H1 (cell line): ENCODE data around the gene LCA5L. TPM values are rescaled to one million over a fixed set of nuclear protein-coding genes. Genes with fewer than 3 reads are reported as not detected.

Experiments used
- CTCF ChIA-PET: fragments of 300-600 bp; sonication (Branson Sonifier 250); formaldehyde crosslinking; loops from one replicate; lab custom pipeline; 2021; ENCODE audit not compliant: partially characterized antibody; lab: Charles Lee
- POLR2A ChIA-PET: fragments of 300-600 bp; sonication (Branson Sonifier 250); formaldehyde crosslinking; loops from one replicate; lab custom pipeline; 2021; ENCODE audit warnings: inconsistent platforms; ENCODE audit not compliant: partially characterized antibody; lab: Charles Lee
- DNase-seq, 2 experiments: peaks; one replicate each; pipeline versions ENCODE4 v3.0.0 to v3.0.0-alpha.2; 2010 to 2022; ENCODE audit warnings: low spot score in 2 of 2, low read depth in 1 of 2, mixed read lengths in 1 of 2
- FAIRE-seq: peaks from 2 replicates; lab custom pipeline; 2011; peaks lifted over from hg19 to GRCh38; lab: Jason Lieb, UNC
- H2AFZ ChIP-seq: 2 replicates; pipeline ENCODE4 v1.8.1; 2012; ENCODE audit warnings: low read length, inconsistent platforms
- H2AK5ac ChIP-seq: 2 replicates; pipeline ENCODE4 v1.6.1; 2013; ENCODE audit warnings: low read depth, low read length
- H2BK120ac ChIP-seq: replicated peaks from 2 replicates; pipeline ENCODE3; 2013; ENCODE audit warnings: low read depth, low read length, inconsistent platforms
- H2BK12ac ChIP-seq: 2 replicates; pipeline ENCODE4 v1.6.1; 2013; ENCODE audit warnings: low read depth, low read length
- H2BK15ac ChIP-seq: 2 replicates; pipeline ENCODE4 v1.6.1; 2013; ENCODE audit warnings: low read length
- H2BK20ac ChIP-seq: 2 replicates; pipeline ENCODE4 v1.6.1; 2013; ENCODE audit warnings: low read length
- H2BK5ac ChIP-seq: 2 replicates; pipeline ENCODE4 v1.6.1; 2013; ENCODE audit warnings: low read depth, low read length
- H3K14ac ChIP-seq: 2 replicates; pipeline ENCODE4 v1.6.1; 2013; ENCODE audit warnings: inconsistent platforms; ENCODE audit not compliant: insufficient read length
- H3K18ac ChIP-seq: 2 replicates; pipeline ENCODE4 v1.6.1; 2013; ENCODE audit warnings: low read length; ENCODE audit errors: extremely low read depth
- H3K23ac ChIP-seq: 2 replicates; pipeline ENCODE4 v1.6.1; 2013; ENCODE audit warnings: inconsistent platforms; ENCODE audit not compliant: insufficient read length
- H3K23me2 ChIP-seq: 2 replicates; pipeline ENCODE4 v1.6.1; 2013; ENCODE audit warnings: low read depth, low read length
- H3K27ac ChIP-seq: 2 replicates; pipeline ENCODE4 v1.6.1; 2011; ENCODE audit warnings: low read depth, low read length, inconsistent platforms
- H3K27me3 ChIP-seq, 4 experiments: replicated peaks in 1 of 4; 1 replicate in 1 of 4; 2 replicates in 3 of 4; pipeline versions ENCODE4 v1.6.1 to v1.8.1; 2011 to 2013; ENCODE audit warnings: low read length in 3 of 4, mild to moderate bottlenecking in 3 of 4, inconsistent platforms in 2 of 4, mixed read lengths in 2 of 4, moderate library complexity in 1 of 4; ENCODE audit not compliant: control insufficient read depth in 3 of 4, insufficient read depth in 3 of 4; ENCODE audit errors: extremely low read depth in 1 of 4
- H3K36me3 ChIP-seq, 4 experiments: 2 replicates each; pipeline versions ENCODE4 v1.6.1 to v1.8.1; 2011 to 2013; ENCODE audit warnings: mild to moderate bottlenecking in 4 of 4, low read length in 3 of 4, moderate library complexity in 2 of 4, control low read depth in 1 of 4, inconsistent platforms in 1 of 4; ENCODE audit not compliant: insufficient read depth in 4 of 4, control insufficient read depth in 2 of 4
- H3K4ac ChIP-seq: replicated peaks from 2 replicates; pipeline ENCODE3; 2013; ENCODE audit warnings: low read length, low read depth, mixed read lengths, inconsistent platforms; ENCODE audit not compliant: insufficient read length
- H3K4me1 ChIP-seq, 4 experiments: replicated peaks in 1 of 4; 1 replicate in 1 of 4; 2 replicates in 3 of 4; pipeline versions ENCODE4 v1.6.1 to v1.8.1; 2011 to 2013; ENCODE audit warnings: low read length in 3 of 4, inconsistent platforms in 2 of 4, mixed read lengths in 1 of 4; ENCODE audit not compliant: insufficient read depth in 4 of 4, control insufficient read depth in 3 of 4
- H3K4me2 ChIP-seq, 2 experiments: 2 replicates each; pipeline versions ENCODE4 v1.6.1 to v1.8.1; 2011 to 2013; ENCODE audit warnings: low read depth in 2 of 2, low read length in 2 of 2, control low read depth in 1 of 2, inconsistent platforms in 1 of 2, mild to moderate bottlenecking in 1 of 2; ENCODE audit not compliant: insufficient read depth in 1 of 2
- H3K4me3 ChIP-seq, 4 experiments: fragments of 200-600, 300-600 bp in 1 of 4; sonication (generic), shearing (Covaris generic), sonication (Bioruptor Twin) in 1 of 4; 2 replicates each; pipeline versions ENCODE4 v1.5.1 to v1.8.1; 2011 to 2016; ENCODE audit warnings: low read length in 4 of 4, low read depth in 3 of 4, control low read depth in 2 of 4, inconsistent platforms in 2 of 4, mild to moderate bottlenecking in 2 of 4, mixed read lengths in 1 of 4, moderate library complexity in 1 of 4; ENCODE audit not compliant: insufficient read depth in 2 of 4; ENCODE audit errors: extremely low read depth in 1 of 4
- H3K56ac ChIP-seq: replicated peaks from 2 replicates; pipeline ENCODE3; 2013; ENCODE audit warnings: low read depth, mild to moderate bottlenecking, mixed read lengths, low read length, inconsistent platforms; ENCODE audit not compliant: insufficient read length
- H3K79me1 ChIP-seq: 2 replicates; pipeline ENCODE4 v1.6.1; 2013; ENCODE audit warnings: low read depth, low read length, control low read depth
- H3K79me2 ChIP-seq, 2 experiments: 2 replicates each; pipeline versions ENCODE4 v1.6.1 to v1.8.1; 2012 to 2013; ENCODE audit warnings: low read length in 2 of 2, mild to moderate bottlenecking in 2 of 2, inconsistent platforms in 1 of 2; ENCODE audit not compliant: insufficient read depth in 2 of 2, control insufficient read depth in 1 of 2
- H3K9ac ChIP-seq, 4 experiments: replicated peaks in 1 of 4; 1 replicate in 1 of 4; 2 replicates in 3 of 4; pipeline versions ENCODE4 v1.6.1 to v1.8.1; 2011 to 2013; ENCODE audit warnings: low read depth in 3 of 4, low read length in 3 of 4, control low read depth in 2 of 4, mild to moderate bottlenecking in 2 of 4, moderate library complexity in 2 of 4, inconsistent platforms in 1 of 4; ENCODE audit errors: extremely low read depth in 1 of 4
- H3K9me3 ChIP-seq, 2 experiments: 2 replicates each; pipeline versions ENCODE4 v1.6.1 to v1.8.1; 2012 to 2013; ENCODE audit warnings: mild to moderate bottlenecking in 2 of 2, moderate library complexity in 2 of 2, control low read depth in 1 of 2, inconsistent platforms in 1 of 2, low read depth in 1 of 2, low read length in 1 of 2, mixed read lengths in 1 of 2; ENCODE audit not compliant: insufficient read depth in 2 of 2
- H4K20me1 ChIP-seq, 2 experiments: replicated peaks in 1 of 2; 2 replicates each; pipeline versions ENCODE3 to v1.8.1; 2011 to 2013; ENCODE audit warnings: inconsistent platforms in 2 of 2, low read length in 2 of 2, mild to moderate bottlenecking in 1 of 2; ENCODE audit not compliant: insufficient read depth in 2 of 2, control insufficient read depth in 1 of 2
- H4K5ac ChIP-seq: 2 replicates; pipeline ENCODE4 v1.6.1; 2013; ENCODE audit warnings: low read length, low read depth, mixed read lengths, inconsistent platforms; ENCODE audit not compliant: insufficient read length
- H4K8ac ChIP-seq: 2 replicates; pipeline ENCODE4 v1.8.0; 2013; ENCODE audit warnings: mild to moderate bottlenecking, moderate library complexity, low read length, inconsistent platforms; ENCODE audit not compliant: insufficient read depth; ENCODE audit errors: extremely low read depth
- H4K91ac ChIP-seq: replicated peaks from 2 replicates; pipeline ENCODE3; 2013; ENCODE audit warnings: low read length, mixed read lengths, inconsistent platforms; ENCODE audit not compliant: insufficient read length
- ASH2L ChIP-seq: fragments of 200-600, 300-600 bp; sonication (generic); IDR thresholded peaks from one replicate; pipeline ENCODE4 v1.7.1; 2017; ENCODE audit warnings: low read length
- BRCA1 ChIP-seq: IDR thresholded peaks from 2 replicates; pipeline ENCODE4 v1.6.1; 2012; ENCODE audit warnings: low read depth, low read length, improper control_type of control experiment
- CBX5 ChIP-seq: fragments of 300-800, 300-1000 bp; sonication (generic); IDR thresholded peaks from 2 replicates; pipeline ENCODE4 v1.7.1; 2016; ENCODE audit warnings: antibody characterized with exemption, low read length, low read depth
- CREB1 ChIP-seq: IDR thresholded peaks from 2 replicates; pipeline ENCODE4 v1.6.1; 2012; ENCODE audit warnings: inconsistent platforms
- JUN ChIP-seq: IDR thresholded peaks from 2 replicates; pipeline ENCODE4 v1.6.1; 2011; ENCODE audit warnings: low read depth, mild to moderate bottlenecking, improper control_type of control experiment, low read length
- KDM1A ChIP-seq: fragments of 200-600, 300-600 bp; sonication (generic); IDR thresholded peaks from 2 replicates; pipeline ENCODE4 v1.7.1; 2016; ENCODE audit warnings: mild to moderate bottlenecking, low read length, borderline replicate concordance
- MAX ChIP-seq: IDR thresholded peaks from 2 replicates; pipeline ENCODE4 v1.6.1; 2012; ENCODE audit warnings: inconsistent platforms
- RNF2 ChIP-seq: fragments of 200-900, 300-1000 bp; sonication (generic); IDR thresholded peaks from 2 replicates; pipeline ENCODE4 v1.7.1; 2016; ENCODE audit warnings: borderline replicate concordance, low read depth, mild to moderate bottlenecking, antibody characterized with exemption, low read length; ENCODE audit not compliant: poor library complexity, severe bottlenecking; ENCODE audit errors: missing control alignments
- RXRA ChIP-seq: IDR thresholded peaks from 2 replicates; pipeline ENCODE4 v1.6.1; 2011; ENCODE audit warnings: low read depth, mild to moderate bottlenecking, low read length, moderate library complexity; ENCODE audit not compliant: insufficient read depth
- SIX5 ChIP-seq: IDR thresholded peaks from 2 replicates; pipeline ENCODE4 v1.6.1; 2011; ENCODE audit warnings: mild to moderate bottlenecking, low read depth, low read length
- SP4 ChIP-seq: IDR thresholded peaks from 2 replicates; pipeline ENCODE4 v1.6.1; 2012; ENCODE audit warnings: low read length, inconsistent platforms
- SUZ12 ChIP-seq: fragments of 200-600 bp; sonication (generic); IDR thresholded peaks from 2 replicates; pipeline ENCODE4 v1.6.1; 2012; ENCODE audit warnings: mild to moderate bottlenecking, inconsistent platforms, low read length, moderate library complexity, mixed read lengths
- TAF1 ChIP-seq: IDR thresholded peaks from 2 replicates; pipeline ENCODE4 v1.6.1; 2011; ENCODE audit warnings: mild to moderate bottlenecking, low read depth, low read length
- USF2 ChIP-seq: IDR thresholded peaks from 2 replicates; pipeline ENCODE4 v1.6.1; 2011; ENCODE audit warnings: low read length, improper control_type of control experiment
- WGBS, 2 experiments: shearing (Covaris generic) in 1 of 2; methylation state at CpG; one replicate each; pipeline versions ENCODE4 v1.1.6 to v1.1.7; 2013 to 2015; ENCODE audit warnings: low lambda C conversion rate in 2 of 2, mixed read lengths in 2 of 2, inconsistent platforms in 1 of 2, low coverage in 1 of 2, missing lambda C conversion rate in 1 of 2; ENCODE audit not compliant: insufficient replicate concordance in 2 of 2, insufficient coverage in 1 of 2, insufficient read length in 1 of 2; ENCODE audit errors: extremely low coverage in 1 of 2, missing lambda C conversion rate in 1 of 2; 5-methylcytosine and 5-hydroxymethylcytosine counted together
- polyA plus RNA-seq, 7 experiments: library from polyadenylated mRNA; depleted of rRNA in 3 of 7; stranded (reverse) in 5 of 7; unstranded in 2 of 7; fragments of >200 nt in 5 of 7; fragments of 200-250 nt in 2 of 7; gene quantifications; 1 replicate in 5 of 7; 2 replicates in 1 of 7; 4 replicates in 1 of 7; pipeline versions ENCODE4 v1.2.1 to v1.2.3, GENCODE V29; 2011 to 2013; ENCODE audit warnings: missing spikeins in 2 of 7, mixed read lengths in 2 of 7
- total RNA-seq: library from RNA; stranded (reverse); fragmentation: NEBNext Ultra II Directional; extraction: Animal tissue kit (Norgen Biotek cat#: 25700); gene quantifications from 2 replicates; pipeline ENCODE4 v1.2.1, GENCODE V29; 2021

The LCA5L gene
- total and polyA plus RNA-seq, 2 of the 8 experiments (the other 6 are each of a cell fraction or from before 2014, with no cell fraction given): 0.11 to 0.84 TPM

DNA sequence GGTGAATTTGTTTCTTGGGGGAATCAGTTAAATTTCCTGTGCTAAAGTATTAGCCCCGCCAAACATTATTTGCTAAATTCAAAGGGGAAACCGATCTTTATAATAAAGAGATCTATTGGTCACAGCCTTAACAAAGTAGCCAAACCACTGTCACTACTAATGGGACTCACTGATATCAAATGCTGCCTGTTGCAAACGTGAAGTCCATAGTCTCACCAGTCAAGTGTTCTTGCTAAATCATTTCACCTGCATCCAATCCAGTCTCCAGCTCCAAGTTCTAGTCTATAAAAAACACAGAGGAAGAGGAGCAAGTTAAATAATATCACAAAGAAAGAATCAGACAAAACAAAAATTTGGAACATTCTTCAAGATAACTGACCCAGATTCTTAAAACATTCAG, 36.3 kb upstream of the LCA5L start:
- no peak overlapping the region for H4K91ac ChIP-seq
- H2BK12ac ChIP-seq: no peak overlapping the region
- ChIA-PET CTCF (interaction anchor here (0.9 kb wide), 1 partner anchor 20 kb away, joined by 3 read pairs; no protein-coding TSS in a partner anchor), POLR2A (no interaction called here)
- H3K9ac ChIP-seq: no peak overlapping the region
- H3K27ac ChIP-seq: no peak overlapping the region
- no peak overlapping the region for H3K4me3 ChIP-seq
- H2BK20ac ChIP-seq: no peak overlapping the region
- no peak overlapping the region for H3K23ac ChIP-seq
- H3K27me3 ChIP-seq: no peaks in the 10 kb centered on the region
- peaks cover 5% of the 10 kb centered on the region; the same call in 1 of the 2 replicates for H3K23me2 ChIP-seq
- H2AFZ ChIP-seq: no peak overlapping the region
- no peak overlapping the region for H3K14ac ChIP-seq
- no peak overlapping the region for H3K4me2 ChIP-seq
- H4K20me1 ChIP-seq: peaks cover 0 to 3% of the 10 kb centered on the region in 2 experiments
- H4K5ac ChIP-seq: no peak overlapping the region
- no peak overlapping the region for H3K4ac ChIP-seq
- no peaks in the 10 kb centered on the region for H3K36me3 ChIP-seq
- H3K79me2 ChIP-seq: no peaks in the 10 kb centered on the region
- H3K9me3 ChIP-seq: no peaks in the 10 kb centered on the region
- no peak overlapping the region for H2BK5ac ChIP-seq
- no peak overlapping the region for H3K56ac ChIP-seq
- no peaks in the 10 kb centered on the region for H3K4me1 ChIP-seq
- H3K79me1 ChIP-seq: no peaks in the 10 kb centered on the region
- 81% methylated on average over 3 of the region's 3 CpGs; no CpG with 5 or more reads in 1 of the 2 experiments for WGBS, 2 experiments
- no peak overlapping the region for H2BK120ac ChIP-seq
- no peak overlapping the region for H2AK5ac ChIP-seq
- FAIRE-seq: no peak
- no peak overlapping the region for H4K8ac ChIP-seq
- H3K18ac ChIP-seq: no peak overlapping the region
- DNase-seq: no peak
- H2BK15ac ChIP-seq: no peak overlapping the region
- TF ChIP-seq SIX5 (no peak), ASH2L (no peak), RNF2 (no peak), JUN (no peak), KDM1A (no peak), USF2 (no peak), SP4 (no peak), MAX (no peak), SUZ12 (no peak), BRCA1 (no peak), CBX5 (no peak), CREB1 (no peak), TAF1 (no peak), RXRA (no peak)
